Globus pallidus (tissue), 1 donor: ENCODE data around the gene SERPINB6.
"Not testable (repeated sequence)": the region's sequence is repeated elsewhere in the genome, so short reads cannot be mapped to it uniquely, and the experiment has no call there.

ENCODE experiments used
- DNase-seq: peaks from one replicate; pipeline ENCODE4 v3.0.0-alpha.2; 2015; ENCODE audit warnings: low spot score

The SERPINB6 gene

GRCh38 chr6:2938004-2938631, 33.2 kb downstream of the SERPINB6 start:
- no peak for DNase-seq

GRCh38 chr6:2937627-2938003, 33.8 kb downstream of the SERPINB6 start:
- DNase-seq = no peak

- DNase-seq = no peak
Measured at GRCh38 chr6:2935566-2936291, 35.6 kb downstream of the SERPINB6 start.

- DNase-seq = no peak
Measured at GRCh38 chr6:2934057-2934456, 37.3 kb downstream of the SERPINB6 start.

- not testable (repeated sequence) for DNase-seq
Measured at GRCh38 chr6:2932911-2933310, 38.5 kb downstream of the SERPINB6 start.

- DNase-seq = peak; percentile 77
Measured at GRCh38 chr6:2931970-2932748, 39.2 kb downstream of the SERPINB6 start.

GRCh38 chr6:2931055-2931454, 40.3 kb downstream of the SERPINB6 start:
- DNase-seq = no peak

- DNase-seq = not testable (repeated sequence)
Measured at GRCh38 chr6:2927931-2928330, 43.4 kb downstream of the SERPINB6 start.

GRCh38 chr6:2925842-2926747, 45.3 kb downstream of the SERPINB6 start:
- not testable (repeated sequence) for DNase-seq

GRCh38 chr6:2921520-2922115, 49.7 kb downstream of the SERPINB6 start:
- peak; percentile 67 for DNase-seq

GRCh38 chr6:2920671-2921112, 50.7 kb downstream of the SERPINB6 start:
- DNase-seq = no peak

GRCh38 chr6:2919886-2920285, 51.5 kb downstream of the SERPINB6 start:
- DNase-seq = no peak

GRCh38 chr6:2919401-2919800, 52.0 kb downstream of the SERPINB6 start:
- no peak for DNase-seq

GRCh38 chr6:2918936-2919335, 52.4 kb downstream of the SERPINB6 start:
- no peak for DNase-seq

GRCh38 chr6:2917801-2918445, 53.4 kb downstream of the SERPINB6 start:
- no peak for DNase-seq

- no peak for DNase-seq
Measured at GRCh38 chr6:2917065-2917464, 54.3 kb downstream of the SERPINB6 start.

- peak; percentile 60 for DNase-seq
Measured at GRCh38 chr6:2916158-2916925, 55.0 kb downstream of the SERPINB6 start.

- no peak for DNase-seq
Measured at GRCh38 chr6:2915150-2915549, 56.2 kb downstream of the SERPINB6 start.

- DNase-seq = no peak
Measured at GRCh38 chr6:2914318-2914660, 57.1 kb downstream of the SERPINB6 start.

GRCh38 chr6:2913621-2914317, 57.6 kb downstream of the SERPINB6 start:
- DNase-seq = no peak
